Stomach (tissue), 9 donors: Measurements from ENCODE around the gene GLB1L2. TPM values are rescaled to one million over a fixed set of nuclear protein-coding genes. Genes with fewer than 3 reads are reported as not detected.
A peak's percentile ranks its signal among the peaks of the same experiment; 100 is the strongest.

Source experiments
- DNase-seq, 2 donors: peaks; one replicate each; pipeline versions ENCODE4 v3.0.0 to v3.0.0-alpha.2; 2013 to 2019
- H3K27ac ChIP-seq, 5 donors: fragments of 200-600 bp in 4 of 5; sonication (generic) in 4 of 5; one replicate each; pipeline ENCODE4 v1.5.1; 2013 to 2019; ENCODE audit warnings: mild to moderate bottlenecking in 1 of 5, moderate library complexity in 1 of 5
- H3K27me3 ChIP-seq, 3 donors: fragments of 200-600 bp; sonication (generic); one replicate each; pipeline ENCODE4 v1.5.1; 2017 to 2019; ENCODE audit warnings: mixed run types in 1 of 3
- H3K36me3 ChIP-seq, 4 donors: fragments of 200-600 bp; sonication (generic); 1 replicate in 3 of 4; 2 replicates in 1 of 4; pipeline ENCODE4 v1.5.1; 2016 to 2019
- H3K4me1 ChIP-seq, 4 donors: fragments of 200-600 bp; sonication (generic); one replicate each; pipeline ENCODE4 v1.5.1; 2016 to 2019
- H3K4me3 ChIP-seq, 4 donors: fragments of 200-600 bp; sonication (generic) in 3 of 4; one replicate each; pipeline ENCODE4 v1.5.1; 2016 to 2019; ENCODE audit warnings: mild to moderate bottlenecking in 1 of 4
- H3K9me3 ChIP-seq, 4 donors: fragments of 200-600 bp; sonication (generic); one replicate each; pipeline ENCODE4 v1.5.1; 2016 to 2019
- EP300 ChIP-seq: sonication (generic); formaldehyde crosslinking; IDR thresholded peaks from one replicate; pipeline ENCODE4 v1.6.1; 2017; ENCODE audit warnings: antibody characterized with exemption
- POLR2A ChIP-seq, 4 donors: fragments of 450-650 bp; IDR thresholded peaks; one replicate each; pipeline ENCODE4 v1.6.1; 2016; ENCODE audit warnings: antibody characterized with exemption in 4 of 4, control low read depth in 2 of 4, mild to moderate bottlenecking in 1 of 4, moderate library complexity in 1 of 4
- POLR2AphosphoS5 ChIP-seq, 3 donors: sonication (generic); formaldehyde crosslinking; IDR thresholded peaks; one replicate each; pipeline ENCODE4 v1.6.1; 2016; ENCODE audit warnings: antibody characterized with exemption in 3 of 3
- WGBS, 5 donors: extraction: QIAGEN DNeasy Blood & Tissue Kit in 3 of 5; methylation state at CpG; one replicate each; pipeline versions ENCODE4 v1.1.5 to v1.1.7; 2013 to 2018; 5-methylcytosine and 5-hydroxymethylcytosine counted together
- intact Hi-C: fragments of 100-400 bp; cut with DNase I; formaldehyde crosslinking; loops from one replicate; pipeline ENCODE4 v1.15.1; 2023; ENCODE audit warnings: low total_unique reads
- polyA plus RNA-seq, 3 donors: library from polyadenylated mRNA; stranded (reverse); fragments of 200-250 nt; gene quantifications; one replicate each; pipeline ENCODE4 v1.2.3, GENCODE V29; 2013
- total RNA-seq, 5 donors: library from RNA; depleted of rRNA; stranded (reverse); fragments of >200 nt; gene quantifications; one replicate each; pipeline versions ENCODE4 v1.1.0 to v1.2.3, GENCODE V29; 2014 to 2016
- TF ChIP-seq, protein P1 (sequence below), 7 experiments: fragments of 450-650 bp in 4 of 7; fragments of 200-600 bp in 3 of 7; sonication (generic) in 3 of 7; IDR thresholded peaks; one replicate each; pipeline ENCODE4 v1.5.1; 2016 to 2019; ENCODE audit warnings: antibody characterized with exemption in 7 of 7, control low read depth in 2 of 7, mild to moderate bottlenecking in 1 of 7
- donor health status: healthy with polysubstance abuse.
- donor health status: Bipolar disorder and iron deficiency.
- donor health status: healthy.

Gene GLB1L2
- total and polyA plus RNA-seq, 8 donors, result 2.1 to 19.2 (median 5.3) TPM

DNA sequence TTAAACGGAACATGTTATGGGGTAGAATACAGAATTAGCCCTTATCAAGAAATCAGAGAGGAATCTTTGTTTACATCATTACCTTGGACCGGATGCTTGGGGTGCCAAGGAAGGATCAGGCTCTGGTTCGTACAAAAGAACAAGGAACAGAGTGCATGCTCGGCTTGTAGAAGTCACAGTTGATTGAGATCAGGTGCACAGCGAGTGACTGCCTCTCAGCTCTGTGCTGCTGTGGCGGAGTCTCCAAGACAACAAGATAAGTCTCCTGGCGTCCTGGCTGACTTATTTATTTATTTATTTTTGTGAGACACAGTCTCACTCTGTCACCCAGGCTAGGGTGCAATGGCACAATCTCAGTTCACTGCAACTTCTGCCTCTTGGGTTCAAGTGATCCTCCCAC is 31.8 kb downstream of the GLB1L2 start:
- WGBS, 5 donors, result 39 to 58% (median 44%) methylated on average over 7 of the region's 7 CpGs
- intact Hi-C loops, result no loop called here
- peak in 1 of 2 donors; percentile 22 for DNase-seq

GRCh38 chr11:134364261-134364660 is 32.5 kb downstream of the GLB1L2 start:
- TF ChIP-seq, protein P1, sequence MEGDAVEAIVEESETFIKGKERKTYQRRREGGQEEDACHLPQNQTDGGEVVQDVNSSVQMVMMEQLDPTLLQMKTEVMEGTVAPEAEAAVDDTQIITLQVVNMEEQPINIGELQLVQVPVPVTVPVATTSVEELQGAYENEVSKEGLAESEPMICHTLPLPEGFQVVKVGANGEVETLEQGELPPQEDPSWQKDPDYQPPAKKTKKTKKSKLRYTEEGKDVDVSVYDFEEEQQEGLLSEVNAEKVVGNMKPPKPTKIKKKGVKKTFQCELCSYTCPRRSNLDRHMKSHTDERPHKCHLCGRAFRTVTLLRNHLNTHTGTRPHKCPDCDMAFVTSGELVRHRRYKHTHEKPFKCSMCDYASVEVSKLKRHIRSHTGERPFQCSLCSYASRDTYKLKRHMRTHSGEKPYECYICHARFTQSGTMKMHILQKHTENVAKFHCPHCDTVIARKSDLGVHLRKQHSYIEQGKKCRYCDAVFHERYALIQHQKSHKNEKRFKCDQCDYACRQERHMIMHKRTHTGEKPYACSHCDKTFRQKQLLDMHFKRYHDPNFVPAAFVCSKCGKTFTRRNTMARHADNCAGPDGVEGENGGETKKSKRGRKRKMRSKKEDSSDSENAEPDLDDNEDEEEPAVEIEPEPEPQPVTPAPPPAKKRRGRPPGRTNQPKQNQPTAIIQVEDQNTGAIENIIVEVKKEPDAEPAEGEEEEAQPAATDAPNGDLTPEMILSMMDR (IDR thresholded peaks at IDR 0.05), result no peak
- TF ChIP-seq POLR2A (IDR thresholded peaks at IDR 0.05) (no peak), EP300 (no peak), POLR2AphosphoS5 (IDR thresholded peaks at IDR 0.05) (no peak)
- no peak for DNase-seq
- H3K36me3 ChIP-seq, result no peaks in the 10 kb centered on the region
- H3K27ac ChIP-seq, result no peak overlapping the region
- WGBS, 5 donors, result 81 to 95% (median 88%) methylated on average over 5 to 9 of the region's 9 CpGs
- peaks cover 0 to 10% (median 6%) of the 10 kb centered on the region in 4 donors for H3K4me1 ChIP-seq
- no peak overlapping the region for H3K4me3 ChIP-seq
- H3K9me3 ChIP-seq, result no peaks in the 10 kb centered on the region
- intact Hi-C loops, result no loop called here
- H3K27me3 ChIP-seq, result peaks cover 0 to 19% (median 0%) of the 10 kb centered on the region in 3 donors

More for the DNA sequence above, 31.8 kb downstream of the GLB1L2 start:
- peaks cover 0 to 19% (median 0%) of the 10 kb centered on the region in 3 donors for H3K27me3 ChIP-seq
- no peaks in the 10 kb centered on the region for H3K9me3 ChIP-seq
- H3K4me1 ChIP-seq, result peaks cover 0 to 10% (median 6%) of the 10 kb centered on the region in 4 donors
- H3K27ac ChIP-seq, result no peak overlapping the region
- TF ChIP-seq, protein P1 (IDR thresholded peaks at IDR 0.05), result no peak
- no peaks in the 10 kb centered on the region for H3K36me3 ChIP-seq
- no peak overlapping the region for H3K4me3 ChIP-seq

DNA sequence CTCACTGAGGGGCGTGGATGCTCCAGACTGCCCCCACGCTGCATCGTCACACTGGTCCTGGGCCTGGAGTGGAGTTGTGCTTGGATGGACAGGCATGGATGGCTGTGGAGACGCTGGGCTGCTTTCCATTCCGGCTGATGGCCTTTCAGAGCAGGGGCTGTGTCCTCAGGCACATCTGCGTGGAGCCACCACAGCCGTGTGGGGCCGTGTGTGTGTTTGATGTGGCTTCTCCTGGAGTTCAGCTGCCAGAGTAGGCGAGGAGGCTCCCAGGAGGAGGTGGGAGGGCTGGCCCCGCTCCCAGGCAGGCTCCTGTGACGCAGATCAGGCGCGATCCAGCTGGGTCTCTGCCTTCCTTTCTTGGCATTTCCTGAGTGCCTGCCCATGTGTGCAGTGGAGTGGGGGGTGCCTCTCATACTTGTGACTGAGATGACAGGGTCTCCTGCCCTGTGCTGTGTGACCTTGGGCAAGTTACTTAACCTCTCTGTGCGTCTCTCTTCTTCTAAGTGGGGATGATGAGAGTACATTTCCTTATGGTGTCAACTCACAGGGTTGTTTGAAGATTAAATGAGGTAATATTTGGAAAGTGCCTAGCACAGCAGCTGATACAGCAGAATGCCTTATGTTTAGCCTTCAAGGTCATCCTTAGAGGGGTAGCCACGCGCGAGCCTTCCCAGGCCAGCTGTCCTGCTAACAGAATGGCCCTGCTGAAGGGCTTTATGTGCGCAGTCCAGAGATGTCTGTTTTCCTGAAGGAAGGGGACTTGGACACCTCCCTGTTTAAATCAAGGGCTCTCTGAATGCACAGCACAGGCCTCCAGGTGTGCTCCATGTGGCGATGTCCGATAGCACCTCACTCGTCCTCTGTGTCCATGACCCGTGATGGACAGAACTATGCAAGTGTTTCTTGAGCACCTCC is 33.5 kb downstream of the GLB1L2 start:
- Histone ChIP-seq H3K27me3 (peaks cover 0 to 19% (median 0%) of the 10 kb centered on the region in 3 donors), H3K9me3 (no peaks in the 10 kb centered on the region), H3K4me1 (peaks cover 0 to 5% (median 3%) of the 10 kb centered on the region in 4 donors), H3K27ac (no peak overlapping the region), H3K36me3 (no peaks in the 10 kb centered on the region), H3K4me3 (no peak overlapping the region)
- intact Hi-C loops, result no loop called here
- no peak for DNase-seq
- 70 to 77% (median 73%) methylated on average over 11 to 22 of the region's 22 CpGs for WGBS, 5 donors
- TF ChIP-seq EP300 (no peak), POLR2AphosphoS5 (IDR thresholded peaks at IDR 0.05) (no peak), POLR2A (IDR thresholded peaks at IDR 0.05) (no peak)
- TF ChIP-seq, protein P1 (IDR thresholded peaks at IDR 0.05), result no peak

DNA sequence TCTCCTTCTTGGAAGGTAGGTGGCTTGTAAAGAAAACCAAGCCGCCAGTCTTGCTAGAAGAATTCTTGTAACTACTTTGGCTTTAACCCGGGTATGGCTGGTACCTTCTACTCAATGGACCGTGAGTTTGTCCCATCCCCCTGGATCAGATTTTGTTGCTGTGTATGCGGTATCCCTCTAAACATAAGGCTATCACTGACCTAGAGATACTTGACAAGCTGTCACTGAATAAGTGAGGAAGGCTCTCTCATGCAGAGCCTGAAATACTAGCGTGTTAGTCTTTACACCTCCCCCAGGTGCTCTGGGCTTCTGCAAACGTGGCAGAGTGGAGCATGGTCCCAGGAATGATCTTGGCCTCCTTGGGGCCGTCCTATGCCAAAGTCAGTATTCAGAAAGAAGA is 34.5 kb downstream of the GLB1L2 start:
- 62 to 79% (median 77%) methylated on average over 7 of the region's 7 CpGs for WGBS, 5 donors
- no peaks in the 10 kb centered on the region for H3K36me3 ChIP-seq

More for the DNA sequence above, 34.5 kb downstream of the GLB1L2 start:
- no peak for DNase-seq
- H3K27me3 ChIP-seq, result peaks cover 0 to 19% (median 0%) of the 10 kb centered on the region in 3 donors
- H3K27ac ChIP-seq, result no peak overlapping the region
- H3K4me3 ChIP-seq, result no peak overlapping the region
- no peaks in the 10 kb centered on the region for H3K4me1 ChIP-seq
- no peaks in the 10 kb centered on the region for H3K9me3 ChIP-seq
- intact Hi-C loops, result no loop called here
- no peak for TF ChIP-seq EP300
- no peak for TF ChIP-seq POLR2AphosphoS5 (IDR thresholded peaks at IDR 0.05)
- no peak for TF ChIP-seq POLR2A (IDR thresholded peaks at IDR 0.05)
- TF ChIP-seq, protein P1 (IDR thresholded peaks at IDR 0.05), result no peak
